Breast epithelium (tissue), 4 donors: ENCODE results near the gene PSMB8. TPM values are rescaled to one million over a fixed set of nuclear protein-coding genes. Genes with fewer than 3 reads are reported as not detected.
"Not testable (repeated sequence)": the region's sequence is repeated elsewhere in the genome, so short reads cannot be mapped to it uniquely, and the experiment has no call there.

Experiments used
- DNase-seq, 2 donors: peaks; one replicate each; pipeline ENCODE4 v3.0.0-alpha.2; 2019; ENCODE audit warnings: low spot score in 2 of 2
- H3K27ac ChIP-seq, 2 donors: fragments of 200-600 bp; sonication (generic) in 1 of 2; one replicate each; pipeline ENCODE4 v1.5.1; 2016 to 2019; ENCODE audit warnings: mild to moderate bottlenecking in 1 of 2
- H3K27me3 ChIP-seq, 2 donors: fragments of 200-600 bp; sonication (generic) in 1 of 2; one replicate each; pipeline versions ENCODE4 v1.5.1 to v1.6.0; 2017 to 2019; ENCODE audit warnings: control low read depth in 1 of 2, mild to moderate bottlenecking in 1 of 2
- H3K36me3 ChIP-seq: fragments of 200-600 bp; one replicate; pipeline ENCODE4 v1.5.1; 2019
- H3K4me1 ChIP-seq, 2 donors: fragments of 200-600 bp; sonication (generic); one replicate each; pipeline ENCODE4 v1.5.1; 2016 to 2019; ENCODE audit warnings: control low read depth in 1 of 2
- H3K4me3 ChIP-seq, 3 donors: fragments of 200-600 bp; sonication (generic); 1 replicate in 2 of 3; 2 replicates in 1 of 3; pipeline ENCODE4 v1.5.1; 2016 to 2019; ENCODE audit warnings: mild to moderate bottlenecking in 3 of 3, moderate library complexity in 2 of 3
- H3K9me3 ChIP-seq, 2 donors: fragments of 200-600 bp; sonication (generic) in 1 of 2; one replicate each; pipeline ENCODE4 v1.5.1; 2016 to 2019; ENCODE audit warnings: control low read depth in 1 of 2
- POLR2A ChIP-seq: fragments of 450-650 bp; IDR thresholded peaks from one replicate; pipeline ENCODE4 v1.6.1; 2016; ENCODE audit warnings: antibody characterized with exemption, mild to moderate bottlenecking, moderate library complexity
- POLR2AphosphoS5 ChIP-seq, 3 donors: sonication (generic); formaldehyde crosslinking; IDR thresholded peaks; one replicate each; pipeline ENCODE4 v1.6.1; 2017; ENCODE audit warnings: antibody characterized with exemption in 3 of 3
- intact Hi-C: fragments of 100-400 bp; cut with DNase I; formaldehyde crosslinking; loops from one replicate; pipeline ENCODE4 v1.15.1; 2023; ENCODE audit warnings: low total_unique reads
- total RNA-seq, 3 donors: library from RNA; depleted of rRNA; stranded (reverse); fragments of >200 nt; gene quantifications; one replicate each; pipeline ENCODE4 v1.1.0, GENCODE V29; 2016
- TF ChIP-seq, protein P1 (sequence below), 3 donors: fragments of 450-650 bp; IDR thresholded peaks; one replicate each; pipeline ENCODE4 v1.5.1; 2016 to 2017; ENCODE audit warnings: antibody characterized with exemption in 3 of 3, mild to moderate bottlenecking in 3 of 3, moderate library complexity in 3 of 3

PSMB8 gene
- total RNA-seq, 3 donors from 2014 or later = 36.0 to 47.3 (median 44.9) TPM

DNA sequence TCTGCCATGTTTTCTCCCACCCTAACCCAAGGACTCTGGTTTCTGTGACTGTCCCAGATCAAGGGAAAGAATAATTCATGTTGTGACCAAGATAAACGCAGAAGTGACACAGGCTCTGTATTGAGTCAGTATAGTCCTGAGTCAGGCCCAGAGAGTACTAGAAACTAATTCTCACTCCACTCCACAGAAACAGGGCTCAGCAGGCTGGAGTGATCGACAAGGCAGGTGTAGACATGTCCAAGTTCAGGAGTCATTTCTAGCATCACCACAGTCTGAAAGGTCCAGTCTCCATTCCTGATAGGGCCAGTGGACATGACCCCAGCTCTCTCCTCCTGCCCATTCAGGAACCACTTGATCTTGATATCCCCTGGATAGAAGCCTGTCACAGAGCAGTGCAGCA lies 29.7 kb downstream of the PSMB8 start:
- no peak overlapping the region for H3K4me3 ChIP-seq
- intact Hi-C loops = no loop called here
- no peak overlapping the region for H3K27ac ChIP-seq
- no peaks in the 10 kb centered on the region for H3K9me3 ChIP-seq
- no peaks in the 10 kb centered on the region for H3K27me3 ChIP-seq
- no peak for DNase-seq
- H3K4me1 ChIP-seq = peaks cover 0 to 2% of the 10 kb centered on the region in 2 donors
- no peaks in the 10 kb centered on the region for H3K36me3 ChIP-seq
- no peak for TF ChIP-seq POLR2AphosphoS5 (IDR thresholded peaks at IDR 0.05)
- TF ChIP-seq, protein P1, sequence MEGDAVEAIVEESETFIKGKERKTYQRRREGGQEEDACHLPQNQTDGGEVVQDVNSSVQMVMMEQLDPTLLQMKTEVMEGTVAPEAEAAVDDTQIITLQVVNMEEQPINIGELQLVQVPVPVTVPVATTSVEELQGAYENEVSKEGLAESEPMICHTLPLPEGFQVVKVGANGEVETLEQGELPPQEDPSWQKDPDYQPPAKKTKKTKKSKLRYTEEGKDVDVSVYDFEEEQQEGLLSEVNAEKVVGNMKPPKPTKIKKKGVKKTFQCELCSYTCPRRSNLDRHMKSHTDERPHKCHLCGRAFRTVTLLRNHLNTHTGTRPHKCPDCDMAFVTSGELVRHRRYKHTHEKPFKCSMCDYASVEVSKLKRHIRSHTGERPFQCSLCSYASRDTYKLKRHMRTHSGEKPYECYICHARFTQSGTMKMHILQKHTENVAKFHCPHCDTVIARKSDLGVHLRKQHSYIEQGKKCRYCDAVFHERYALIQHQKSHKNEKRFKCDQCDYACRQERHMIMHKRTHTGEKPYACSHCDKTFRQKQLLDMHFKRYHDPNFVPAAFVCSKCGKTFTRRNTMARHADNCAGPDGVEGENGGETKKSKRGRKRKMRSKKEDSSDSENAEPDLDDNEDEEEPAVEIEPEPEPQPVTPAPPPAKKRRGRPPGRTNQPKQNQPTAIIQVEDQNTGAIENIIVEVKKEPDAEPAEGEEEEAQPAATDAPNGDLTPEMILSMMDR (IDR thresholded peaks at IDR 0.05) = no peak
- no peak for TF ChIP-seq POLR2A

- Histone ChIP-seq H3K9me3 (no peaks in the 10 kb centered on the region), H3K27ac (no peak overlapping the region), H3K4me3 (no peak overlapping the region), H3K27me3 (no peaks in the 10 kb centered on the region), H3K4me1 (no peaks in the 10 kb centered on the region), H3K36me3 (no peaks in the 10 kb centered on the region)
- no peak for TF ChIP-seq POLR2AphosphoS5 (IDR thresholded peaks at IDR 0.05)
- TF ChIP-seq, protein P1 (IDR thresholded peaks at IDR 0.05) = no peak
- TF ChIP-seq POLR2A = no peak
- DNase-seq = no peak
- intact Hi-C loops = no loop called here
Measured at GRCh38 chr6:32809171-32809570, 34.7 kb downstream of the PSMB8 start.

DNA sequence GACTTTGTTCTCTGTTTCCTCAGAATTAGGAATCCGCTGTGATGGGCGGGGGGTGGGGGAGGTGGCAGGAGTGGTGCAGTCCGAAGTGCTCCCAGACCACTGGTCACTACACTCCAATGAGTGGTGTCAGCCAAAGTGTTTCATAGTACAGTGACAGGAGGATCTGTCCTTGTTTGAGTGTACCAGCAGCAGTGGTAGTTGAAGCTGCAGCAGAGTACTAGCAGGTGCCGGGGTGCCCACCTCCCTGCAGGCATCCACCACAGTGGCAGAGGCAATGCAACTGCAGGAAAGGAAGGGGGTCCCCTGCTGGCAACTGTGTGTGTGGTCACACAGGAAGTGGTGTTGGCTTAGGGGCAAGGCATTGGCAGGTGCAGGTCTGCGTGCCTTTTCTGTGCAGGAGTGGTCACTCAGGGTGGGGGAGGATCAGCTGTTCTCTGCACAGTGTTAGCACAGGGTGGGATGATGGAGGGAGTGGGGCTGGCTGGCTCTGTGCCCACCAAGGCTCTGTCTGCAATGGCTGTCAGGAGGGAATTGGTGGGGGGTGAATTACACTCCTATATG lies 36.7 kb downstream of the PSMB8 start:
- TF ChIP-seq POLR2A = no peak
- TF ChIP-seq POLR2AphosphoS5 (IDR thresholded peaks at IDR 0.05) = no peak
- TF ChIP-seq, protein P1 (IDR thresholded peaks at IDR 0.05) = no peak
- Histone ChIP-seq H3K9me3 (no peaks in the 10 kb centered on the region), H3K27ac (no peak overlapping the region), H3K36me3 (no peaks in the 10 kb centered on the region), H3K4me3 (no peak overlapping the region), H3K4me1 (no peaks in the 10 kb centered on the region), H3K27me3 (no peaks in the 10 kb centered on the region)
- no peak for DNase-seq
- intact Hi-C loops = no loop called here

DNA sequence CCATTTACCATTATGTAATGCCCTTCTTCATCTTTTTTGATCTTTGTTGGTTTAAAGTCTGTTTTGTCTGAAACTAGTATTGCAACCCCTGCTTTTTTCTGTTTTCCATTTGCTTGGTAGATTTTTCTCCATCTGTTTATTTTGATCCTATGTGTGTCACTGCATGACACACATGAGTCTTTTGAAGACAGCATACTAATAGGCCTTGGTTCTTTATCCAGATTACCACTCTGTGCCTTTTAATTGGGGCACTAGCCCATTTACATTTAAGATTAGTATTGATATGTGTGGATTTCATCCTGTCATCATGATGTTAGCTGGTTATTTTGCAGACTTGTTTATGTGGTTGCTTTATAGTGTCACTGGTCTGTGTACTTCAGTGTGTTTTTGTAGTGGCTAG lies 38.4 kb downstream of the PSMB8 start:
- H3K9me3 ChIP-seq, H3K27me3 ChIP-seq, H3K36me3 ChIP-seq: not testable (repeated sequence)

GRCh38 chr6:32803416-32803815 lies 40.4 kb downstream of the PSMB8 start:
- peaks cover 0 to 7% of the 10 kb centered on the region in 2 donors for H3K9me3 ChIP-seq
- no peak for DNase-seq
- H3K36me3 ChIP-seq = no peaks in the 10 kb centered on the region
- no peaks in the 10 kb centered on the region for H3K27me3 ChIP-seq
- no peaks in the 10 kb centered on the region for H3K4me1 ChIP-seq
- no peak overlapping the region for H3K4me3 ChIP-seq
- TF ChIP-seq, protein P1 (IDR thresholded peaks at IDR 0.05) = no peak
- TF ChIP-seq POLR2AphosphoS5 (IDR thresholded peaks at IDR 0.05) (no peak), POLR2A (no peak)
- H3K27ac ChIP-seq = no peak overlapping the region
- intact Hi-C loops = no loop called here

More for the DNA sequence above, 38.4 kb downstream of the PSMB8 start:
- DNase-seq, H3K27ac ChIP-seq, intact Hi-C loops, H3K4me1 ChIP-seq, H3K4me3 ChIP-seq: not testable (repeated sequence)

DNA sequence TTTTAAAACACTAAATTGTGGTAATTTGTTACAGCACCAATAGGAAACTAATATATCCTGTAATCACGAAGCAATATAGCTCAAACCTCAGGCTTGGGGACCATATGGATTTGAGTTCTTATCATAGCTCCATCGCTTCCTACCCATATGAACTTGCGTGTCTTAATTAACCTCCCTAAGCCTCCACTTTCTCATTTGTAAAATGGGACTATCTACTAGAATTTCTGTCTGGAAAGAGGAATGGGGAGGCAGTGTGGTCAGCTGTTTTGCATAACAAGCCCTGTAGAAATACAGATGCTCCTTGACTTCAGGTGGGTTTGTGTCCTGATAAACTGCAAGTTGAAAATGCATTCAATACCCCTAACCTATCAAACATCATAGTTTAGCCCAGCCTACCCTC lies 44.1 kb downstream of the PSMB8 start:
- no peaks in the 10 kb centered on the region for H3K36me3 ChIP-seq
- H3K9me3 ChIP-seq = peaks cover 0 to 7% of the 10 kb centered on the region in 2 donors
- no peak overlapping the region for H3K4me3 ChIP-seq
- intact Hi-C loops = loop anchor here (10.0 kb wide), 1 partner anchor 95 kb away; no protein-coding TSS in a partner anchor
- H3K27me3 ChIP-seq = no peaks in the 10 kb centered on the region
- no peak overlapping the region for H3K27ac ChIP-seq
- no peak for DNase-seq
- H3K4me1 ChIP-seq = no peaks in the 10 kb centered on the region
- TF ChIP-seq, protein P1 (IDR thresholded peaks at IDR 0.05) = no peak
- TF ChIP-seq POLR2AphosphoS5 (IDR thresholded peaks at IDR 0.05) (no peak), POLR2A (no peak)
